ENCODE measurements around the gene ZMYND11. TPM values are rescaled to one million over a fixed set of nuclear protein-coding genes. Genes with fewer than 3 reads are reported as not detected.

The ZMYND11 gene
- total and polyA plus RNA-seq, 12 donors = 26.6 to 95.4 (median 78.6) TPM

DNA sequence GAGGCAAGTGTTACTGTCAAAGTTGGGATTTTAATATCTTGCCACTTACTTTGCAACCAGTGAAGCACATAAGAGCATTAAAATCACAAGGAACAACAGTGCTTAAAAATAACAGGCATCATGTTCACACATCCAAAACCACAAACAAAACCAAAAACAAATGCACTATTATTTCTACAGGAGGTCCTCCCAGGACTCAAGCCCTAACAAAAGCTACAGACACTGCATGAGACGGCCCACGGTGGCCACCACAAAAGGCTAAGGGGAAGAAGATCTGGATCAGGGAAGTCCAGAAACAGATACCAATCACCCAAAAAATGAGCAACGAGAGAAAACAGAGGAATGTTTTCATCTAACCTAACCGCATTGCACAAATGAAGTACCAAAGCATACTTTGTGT lies 158.4 kb downstream of the ZMYND11 start:
- intact Hi-C loops (cut with DNase I) = no loop called here
- WGBS, 2 donors = 87 to 92% methylated on average over 4 of the region's 4 CpGs
- Histone ChIP-seq H3K27ac (no peak overlapping the region), H3K27me3 (no peaks in the 10 kb centered on the region), H3K9me3 (no peaks in the 10 kb centered on the region), H3K36me3 (peaks cover 0 to 47% (median 0%) of the 10 kb centered on the region in 9 donors), H3K4me3 (no peak overlapping the region), H3K4me1 (peaks cover 0 to 13% (median 8%) of the 10 kb centered on the region in 9 donors)
- ATAC-seq = no peak
- TF ChIP-seq, protein P1, sequence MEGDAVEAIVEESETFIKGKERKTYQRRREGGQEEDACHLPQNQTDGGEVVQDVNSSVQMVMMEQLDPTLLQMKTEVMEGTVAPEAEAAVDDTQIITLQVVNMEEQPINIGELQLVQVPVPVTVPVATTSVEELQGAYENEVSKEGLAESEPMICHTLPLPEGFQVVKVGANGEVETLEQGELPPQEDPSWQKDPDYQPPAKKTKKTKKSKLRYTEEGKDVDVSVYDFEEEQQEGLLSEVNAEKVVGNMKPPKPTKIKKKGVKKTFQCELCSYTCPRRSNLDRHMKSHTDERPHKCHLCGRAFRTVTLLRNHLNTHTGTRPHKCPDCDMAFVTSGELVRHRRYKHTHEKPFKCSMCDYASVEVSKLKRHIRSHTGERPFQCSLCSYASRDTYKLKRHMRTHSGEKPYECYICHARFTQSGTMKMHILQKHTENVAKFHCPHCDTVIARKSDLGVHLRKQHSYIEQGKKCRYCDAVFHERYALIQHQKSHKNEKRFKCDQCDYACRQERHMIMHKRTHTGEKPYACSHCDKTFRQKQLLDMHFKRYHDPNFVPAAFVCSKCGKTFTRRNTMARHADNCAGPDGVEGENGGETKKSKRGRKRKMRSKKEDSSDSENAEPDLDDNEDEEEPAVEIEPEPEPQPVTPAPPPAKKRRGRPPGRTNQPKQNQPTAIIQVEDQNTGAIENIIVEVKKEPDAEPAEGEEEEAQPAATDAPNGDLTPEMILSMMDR (IDR thresholded peaks at IDR 0.05) = no peak
- DNase-seq = no peak

DNA sequence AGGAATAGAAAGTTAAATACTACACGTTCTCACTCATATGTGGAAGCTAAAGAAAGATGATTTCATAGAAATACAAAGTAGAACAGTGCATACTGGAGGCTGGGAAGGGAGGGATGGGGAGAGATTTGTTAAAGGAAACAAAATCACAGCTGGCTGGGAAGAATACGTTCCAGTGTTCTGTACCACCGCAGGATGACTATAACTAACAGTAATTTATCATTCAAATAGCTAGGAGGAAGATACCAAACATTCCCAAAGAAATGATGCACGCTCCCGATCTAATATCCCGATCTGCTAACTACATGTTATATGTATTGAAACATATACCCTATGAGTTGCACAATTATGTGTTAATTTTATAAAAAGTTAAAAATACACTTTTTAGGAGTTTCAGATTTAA lies 162.3 kb downstream of the ZMYND11 start:
- Histone ChIP-seq H3K9me3 (no peaks in the 10 kb centered on the region), H3K27me3 (no peaks in the 10 kb centered on the region), H3K36me3 (peaks cover 0 to 30% (median 3%) of the 10 kb centered on the region in 9 donors), H3K4me3 (peak overlapping the region in 4 of 10 donors; percentile 9 to 31 (median 24)), H3K4me1 (peaks cover 0 to 13% (median 8%) of the 10 kb centered on the region in 9 donors), H3K27ac (peak overlapping the region in 8 of 10 donors; percentile 27 to 59 (median 48))
- ATAC-seq (peak in 4 of 8 donors; percentile 18 to 47 (median 36)), DNase-seq (no peak)
- intact Hi-C loops (cut with DNase I) = no loop called here
- TF ChIP-seq, protein P1 (IDR thresholded peaks at IDR 0.05) = no peak
- WGBS, 2 donors = 53 to 60% methylated on average over 6 of the region's 6 CpGs

GRCh38 chr10:298033-298432 lies 162.8 kb downstream of the ZMYND11 start:
- H3K4me1 ChIP-seq = peaks cover 0 to 13% (median 8%) of the 10 kb centered on the region in 9 donors
- peaks cover 0 to 35% (median 7%) of the 10 kb centered on the region in 9 donors for H3K36me3 ChIP-seq
- TF ChIP-seq, protein P1 (IDR thresholded peaks at IDR 0.05) = no peak
- no peak for DNase-seq
- H3K9me3 ChIP-seq = no peaks in the 10 kb centered on the region
- no peak for ATAC-seq
- H3K27me3 ChIP-seq = no peaks in the 10 kb centered on the region
- H3K4me3 ChIP-seq = no peak overlapping the region
- WGBS, 2 donors = 82 to 84% methylated on average over 9 of the region's 9 CpGs
- intact Hi-C loops (cut with DNase I) = no loop called here
- H3K27ac ChIP-seq = peak overlapping the region in 3 of 10 donors; percentile 46 to 59 (median 49)

DNA sequence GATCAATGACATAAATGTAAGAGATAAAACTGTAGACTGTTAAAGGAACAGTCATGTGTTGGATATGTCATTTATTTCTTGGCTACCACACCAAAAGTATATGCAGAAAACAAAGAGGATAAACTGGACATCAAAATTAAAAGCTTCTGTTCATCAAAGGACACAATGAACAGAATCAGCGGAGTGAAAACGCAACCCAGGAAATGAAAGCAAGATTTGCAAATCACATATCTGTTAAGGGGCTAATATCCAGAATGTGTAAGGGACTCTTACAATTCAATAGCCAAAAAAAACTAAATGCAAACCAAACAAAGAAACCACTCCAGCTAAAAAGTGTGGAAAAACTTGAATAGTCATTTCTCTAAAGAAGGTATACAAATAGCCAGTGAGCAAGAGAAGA lies 164.3 kb downstream of the ZMYND11 start:
- WGBS, 2 donors = 81 to 95% methylated on average over 2 of the region's 2 CpGs
- TF ChIP-seq, protein P1 (IDR thresholded peaks at IDR 0.05) = no peak
- intact Hi-C loops (cut with DNase I) = no loop called here
- H3K4me3 ChIP-seq = no peak overlapping the region
- DNase-seq = no peak
- no peaks in the 10 kb centered on the region for H3K27me3 ChIP-seq
- ATAC-seq = no peak
- no peak overlapping the region for H3K27ac ChIP-seq
- peaks cover 0 to 13% (median 8%) of the 10 kb centered on the region in 9 donors for H3K4me1 ChIP-seq
- H3K9me3 ChIP-seq = no peaks in the 10 kb centered on the region
- H3K36me3 ChIP-seq = peaks cover 0 to 46% (median 7%) of the 10 kb centered on the region in 9 donors

Data from heart right ventricle (tissue), 16 donors.